HG03108 (cell line): Measurements from ENCODE around the gene CIC.
A peak's percentile ranks its signal among the peaks of the same experiment; 100 is the strongest.

ENCODE experiments used
- ATAC-seq: cut with Tn5 transposase; IDR thresholded peaks from one replicate; pipeline ENCODE4 v1.9.1; 2021; ENCODE audit warnings: moderate library complexity; ENCODE audit not compliant: unreplicated experiment

CIC gene

DNA sequence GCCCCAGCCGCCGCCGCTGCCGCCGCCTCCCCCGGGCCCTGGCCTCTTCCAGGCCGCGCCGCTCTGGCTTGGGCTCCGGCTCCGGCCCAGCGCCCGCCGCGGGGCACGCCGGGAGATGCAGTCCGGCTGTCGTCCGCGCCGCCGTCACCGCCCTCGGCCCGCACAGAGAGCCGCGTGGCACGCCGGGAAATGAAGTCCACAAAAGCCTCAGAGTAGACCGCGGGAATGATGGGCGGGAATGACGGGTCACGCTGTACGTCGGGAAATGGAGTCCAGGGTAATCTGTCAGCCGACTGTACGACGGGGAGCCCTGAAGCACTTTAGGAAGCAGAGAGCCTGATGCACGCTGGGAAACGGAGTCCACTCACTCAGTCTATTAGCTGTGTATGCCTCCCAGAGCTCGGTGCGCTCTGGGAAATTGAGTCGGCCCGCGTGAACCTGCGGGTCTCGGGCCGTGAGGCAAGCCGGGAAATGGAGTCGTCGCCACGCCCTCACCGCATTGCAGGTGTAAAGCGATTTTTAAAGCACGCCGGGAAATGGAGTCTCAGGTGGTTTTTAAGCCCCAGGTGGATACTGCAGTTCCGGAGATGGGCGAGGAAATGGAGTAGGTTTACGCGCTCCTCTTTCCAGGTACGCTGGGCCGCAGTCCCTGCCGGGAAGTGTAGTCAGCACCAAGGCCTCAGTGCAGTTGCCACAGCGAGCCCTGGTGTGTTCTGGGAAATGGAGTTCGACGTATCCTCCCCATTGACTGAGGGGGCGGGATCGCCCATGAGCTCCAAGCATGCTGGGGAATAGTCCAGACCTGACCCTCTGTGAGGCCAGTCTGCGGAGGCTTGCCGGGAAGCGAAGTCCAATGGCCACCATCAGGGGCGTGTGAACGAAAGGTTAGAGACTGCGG lies 26.3 kb upstream of the CIC start, which contains the start of gene GSK3A:
GSK3A (minus strand) TSS at position 91 of the 898 bp plus-strand sequence. CDS start 137 bp downstream, outside the sequence.
- ATAC-seq = peak; percentile 56

DNA sequence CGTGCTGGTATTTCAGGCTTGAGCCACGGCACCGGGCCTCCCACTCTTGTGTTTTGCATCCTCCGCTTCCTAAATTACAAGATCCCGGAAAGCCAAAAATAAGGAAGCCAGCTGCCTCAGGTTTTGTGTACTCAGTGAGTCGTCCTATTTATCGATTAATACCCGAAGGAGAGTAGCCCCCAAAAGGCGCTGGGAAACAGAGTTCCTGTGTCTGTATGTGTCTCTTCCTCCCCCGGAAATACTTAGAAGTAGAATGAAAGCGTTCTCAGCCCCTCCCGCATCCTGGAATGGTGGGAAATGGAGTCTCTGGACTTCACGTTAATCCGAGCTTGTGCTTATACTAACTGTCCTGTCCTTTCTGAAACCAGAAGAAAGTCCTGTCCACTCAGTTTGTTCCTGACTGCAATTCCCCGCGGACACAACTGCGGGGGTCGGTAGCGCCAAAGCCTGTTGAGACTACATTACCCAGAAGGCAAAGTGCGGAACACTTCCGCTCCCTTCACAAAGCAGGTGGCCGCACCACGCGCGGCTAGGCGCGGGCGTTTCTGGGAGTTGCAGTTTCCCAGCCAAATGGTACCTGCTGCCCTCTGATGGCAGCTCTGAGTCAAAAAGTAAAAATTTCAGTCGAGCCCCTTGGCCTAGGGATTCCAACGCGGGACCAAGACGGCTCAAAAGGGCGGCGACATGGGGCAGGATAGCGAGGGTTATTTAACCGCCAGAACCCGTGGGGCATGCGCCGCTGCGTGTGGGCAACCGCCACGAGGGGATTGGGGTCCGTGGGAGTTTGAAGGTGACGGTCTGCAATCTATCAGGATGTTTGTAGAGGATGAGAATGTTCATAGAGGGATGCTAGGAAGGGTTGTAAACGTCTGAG lies 24.5 kb upstream of the CIC start:
- ATAC-seq = peak; percentile 33

DNA sequence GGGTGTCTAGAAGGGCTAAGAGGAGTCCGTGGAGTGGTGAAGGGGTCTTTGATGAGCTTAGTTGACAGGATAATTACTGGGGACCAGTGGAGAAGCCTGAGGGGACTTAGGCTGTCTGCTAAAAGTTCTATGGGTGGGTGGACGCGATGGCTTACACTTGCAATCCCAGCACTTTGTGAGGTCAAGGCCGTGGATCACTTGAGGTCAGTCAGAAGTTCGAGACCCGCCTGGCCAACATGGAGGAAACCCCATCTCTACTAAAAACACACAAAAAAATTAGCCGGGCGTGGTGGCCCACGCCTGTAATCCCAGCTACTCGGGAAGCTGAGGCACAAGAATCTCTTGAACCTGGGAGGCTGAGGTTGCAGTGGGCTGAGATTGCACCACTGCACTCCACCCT lies 23.8 kb upstream of the CIC start:
- ATAC-seq = no peak

DNA sequence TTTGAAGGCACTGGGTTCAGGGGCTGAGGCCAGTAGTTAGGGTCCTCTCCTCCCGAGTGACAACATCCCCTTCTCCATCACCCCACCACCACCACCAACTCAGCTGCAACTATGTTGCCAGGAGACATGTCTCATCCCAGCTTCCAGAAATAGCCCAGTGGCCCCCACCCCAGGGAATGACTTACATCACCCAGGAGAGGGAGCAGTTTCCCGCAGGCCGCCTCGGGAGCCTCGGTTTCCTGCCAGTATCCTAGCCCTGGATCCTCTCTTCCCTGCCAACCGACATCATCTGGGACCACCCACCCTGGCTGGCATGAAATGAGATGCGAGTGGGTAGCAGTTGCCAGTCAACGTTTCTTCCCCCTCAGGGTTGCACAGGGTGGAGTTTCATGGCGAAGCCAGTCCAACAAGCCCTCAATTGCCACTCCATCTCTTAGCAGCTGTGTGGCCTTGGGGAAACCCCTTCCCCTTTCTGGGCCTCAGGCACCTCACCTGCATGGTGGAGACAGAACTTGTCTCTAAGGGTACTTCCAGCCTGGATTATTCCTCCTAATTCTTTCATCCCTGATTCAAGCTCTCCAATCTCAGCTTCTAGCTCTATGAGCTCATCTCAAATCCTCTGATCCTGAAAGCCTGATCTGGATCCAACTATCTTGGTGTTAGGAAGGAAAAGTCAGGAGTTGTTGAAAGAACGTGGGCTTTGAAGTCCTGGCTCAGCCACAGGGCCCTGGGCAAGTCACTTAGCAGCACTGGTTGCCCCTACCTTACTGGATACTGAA lies 22.7 kb upstream of the CIC start:
- ATAC-seq = no peak

DNA sequence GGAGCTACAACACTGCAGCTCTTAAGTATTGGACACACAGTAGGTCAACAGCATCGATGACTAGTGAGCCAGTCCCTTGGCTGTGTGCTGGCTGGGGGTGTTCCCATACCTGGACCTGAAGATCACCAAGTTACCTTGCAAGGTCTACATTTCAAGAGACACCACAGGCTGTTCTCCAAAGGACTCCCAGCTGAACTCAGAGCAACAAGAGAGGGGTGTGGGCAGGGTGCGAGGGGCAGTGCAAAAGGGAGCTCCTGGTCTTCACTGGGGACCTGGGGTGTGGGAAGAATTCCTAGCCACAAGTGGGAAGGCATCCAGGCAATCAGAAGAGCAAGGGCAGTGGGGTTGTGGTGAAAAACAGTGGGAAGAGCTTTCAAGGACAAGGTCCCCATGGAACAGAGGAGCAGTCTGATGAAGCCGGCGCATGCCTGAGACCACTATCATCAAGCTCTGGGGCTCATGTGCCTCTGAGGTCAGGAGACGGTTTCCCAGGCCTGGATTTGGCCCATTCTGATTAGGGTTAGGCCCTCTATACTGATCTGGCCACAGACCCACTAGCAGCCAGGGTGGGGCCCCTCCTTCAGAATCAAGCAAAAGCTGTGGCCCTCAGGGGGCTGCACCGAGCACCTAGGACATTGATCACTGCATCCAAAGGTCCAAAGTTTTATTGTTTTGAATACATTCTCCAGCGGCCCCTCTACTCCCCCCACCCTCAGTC lies 22.0 kb upstream of the CIC start:
- ATAC-seq = no peak

DNA sequence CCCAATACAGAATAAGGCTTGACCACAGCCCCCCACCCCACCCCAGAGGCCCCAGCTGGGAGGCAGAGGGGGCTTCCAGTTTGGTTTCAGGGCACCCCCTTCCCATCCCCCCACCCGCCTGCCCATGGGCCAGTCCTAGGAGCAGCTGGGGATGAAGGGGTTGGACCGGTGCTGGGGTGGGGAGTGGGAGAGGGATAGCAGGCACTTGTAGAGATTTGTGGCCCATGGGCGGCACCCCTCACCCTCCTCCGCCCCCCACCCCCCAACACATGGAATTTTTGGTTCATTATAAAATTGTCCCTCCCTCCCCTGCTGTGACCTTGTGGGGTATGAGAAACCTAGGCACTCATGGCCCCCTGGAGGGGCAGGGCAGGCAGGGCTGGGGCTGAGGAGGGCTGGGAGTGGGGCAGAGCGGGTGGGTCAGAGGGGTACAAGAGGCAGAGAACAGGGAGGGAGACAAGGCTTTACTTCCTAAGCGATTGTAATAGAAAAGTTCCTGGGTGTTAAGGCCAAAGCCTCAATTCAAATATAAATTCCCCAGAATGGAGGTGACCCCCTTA lies 21.3 kb upstream of the CIC start:
- no peak for ATAC-seq

DNA sequence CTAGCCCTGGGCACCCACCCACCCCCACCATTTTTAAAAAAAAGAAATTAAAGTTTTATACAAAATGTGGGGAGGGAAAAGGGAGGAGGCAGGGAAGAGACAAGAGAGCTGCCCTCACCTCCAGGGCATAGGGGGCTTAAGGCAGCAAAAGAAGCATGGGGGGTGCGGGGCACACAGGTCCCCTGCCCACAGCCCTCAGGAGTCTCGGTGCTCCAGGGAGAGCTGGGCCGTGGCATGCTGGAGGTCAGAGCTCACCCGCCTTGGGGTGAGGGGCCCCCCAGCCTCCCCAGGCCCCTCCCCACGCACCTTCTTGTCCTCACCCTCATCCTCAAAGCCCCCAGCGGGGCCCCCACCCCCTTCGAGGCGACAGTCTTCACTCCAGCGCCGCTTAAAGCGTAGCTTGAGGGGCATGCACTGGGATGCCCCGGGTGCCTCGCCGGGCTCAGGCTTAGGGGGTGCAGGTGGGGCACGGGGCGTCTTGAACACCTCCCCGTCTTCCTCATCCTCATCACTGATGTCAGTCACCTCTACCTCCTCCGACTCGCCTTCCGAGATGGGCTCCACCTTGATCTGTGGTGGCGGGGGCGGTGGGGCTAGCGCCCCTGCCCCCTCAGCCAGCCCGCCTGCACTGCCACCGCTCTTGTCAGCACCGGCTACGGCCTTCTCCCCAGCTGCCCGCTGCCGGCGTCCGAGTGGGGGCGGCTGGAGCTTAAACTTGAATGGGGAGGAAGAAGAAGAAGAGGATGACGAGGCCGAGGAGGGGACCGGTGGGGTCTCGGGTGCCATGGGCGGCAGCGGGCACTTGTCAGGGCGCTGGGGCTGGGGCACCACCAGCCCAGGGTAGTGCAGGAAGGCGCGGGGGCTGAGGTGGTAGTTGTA lies 20.5 kb upstream of the CIC start:
- ATAC-seq = no peak

DNA sequence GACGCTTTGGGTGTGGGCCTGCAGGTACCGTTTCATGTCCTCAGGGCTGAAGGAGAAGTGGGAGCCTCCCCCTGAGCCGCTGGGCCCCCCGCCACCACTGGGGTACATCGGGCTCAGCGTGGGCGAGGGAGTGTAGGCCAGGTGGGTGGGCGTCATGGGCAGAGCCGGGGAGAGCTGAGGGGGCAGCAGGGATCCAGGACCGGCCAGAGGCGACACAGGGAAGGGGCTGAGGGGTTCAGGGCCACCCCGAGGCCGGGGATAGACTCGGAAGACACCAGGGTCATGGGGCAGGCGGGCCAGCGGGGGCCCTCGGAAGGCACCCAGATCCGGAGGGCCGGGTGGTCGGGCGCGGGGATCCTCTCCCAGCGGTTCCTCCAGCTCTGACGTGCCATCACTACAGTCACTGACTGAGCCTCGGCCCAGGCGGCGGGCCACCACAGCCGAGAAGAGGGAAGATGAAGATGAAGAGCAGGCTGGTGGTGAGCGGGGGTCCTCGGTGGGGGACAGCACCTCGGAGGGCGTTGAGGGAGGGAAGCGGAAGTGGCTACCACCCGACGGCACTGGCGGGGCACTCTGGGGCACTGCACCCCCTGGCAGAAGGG lies 19.8 kb upstream of the CIC start:
- no peak for ATAC-seq

DNA sequence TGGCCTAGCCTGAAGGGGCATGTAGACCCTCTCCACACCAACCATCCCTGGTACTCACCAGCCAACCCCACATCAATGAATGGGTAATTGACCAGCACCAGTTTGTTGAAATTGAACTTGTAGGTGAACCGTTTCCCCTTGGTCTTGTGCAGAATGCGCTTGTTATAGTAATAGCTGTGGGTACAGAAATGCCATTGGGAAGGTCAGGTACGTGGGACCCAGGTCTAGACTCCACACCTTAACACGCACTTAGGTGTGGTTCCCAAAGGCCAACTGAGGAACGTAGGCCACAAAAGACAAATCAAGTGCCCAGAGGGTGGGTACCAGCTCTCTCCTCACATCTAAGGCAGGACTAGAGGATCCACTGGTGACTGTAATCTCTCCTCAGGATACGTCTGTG lies 19.3 kb upstream of the CIC start:
- ATAC-seq = no peak

DNA sequence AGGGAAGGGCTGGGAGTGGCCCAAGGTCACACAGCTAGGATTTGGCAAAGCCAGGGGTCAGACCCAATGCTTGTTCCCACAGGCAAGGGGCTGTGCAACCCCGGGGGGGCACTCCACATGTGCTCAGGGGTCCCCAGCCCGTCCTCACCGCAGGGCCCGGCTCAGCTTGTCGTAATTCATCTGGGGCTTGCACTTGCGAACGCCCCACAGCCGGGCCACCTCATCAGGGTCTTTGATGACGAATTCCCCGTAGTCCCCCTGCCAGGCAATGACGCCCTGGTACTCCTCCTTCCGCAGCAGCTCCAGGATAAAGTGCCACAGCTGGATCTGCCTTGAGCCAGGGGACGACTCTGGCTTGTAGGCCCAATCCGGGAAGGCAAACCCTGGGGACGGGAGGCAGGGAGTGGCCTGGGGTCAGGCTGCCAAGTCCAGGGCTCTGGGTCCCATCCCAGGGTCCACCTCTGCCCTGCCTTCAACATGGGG lies 18.8 kb upstream of the CIC start:
- no peak for ATAC-seq

DNA sequence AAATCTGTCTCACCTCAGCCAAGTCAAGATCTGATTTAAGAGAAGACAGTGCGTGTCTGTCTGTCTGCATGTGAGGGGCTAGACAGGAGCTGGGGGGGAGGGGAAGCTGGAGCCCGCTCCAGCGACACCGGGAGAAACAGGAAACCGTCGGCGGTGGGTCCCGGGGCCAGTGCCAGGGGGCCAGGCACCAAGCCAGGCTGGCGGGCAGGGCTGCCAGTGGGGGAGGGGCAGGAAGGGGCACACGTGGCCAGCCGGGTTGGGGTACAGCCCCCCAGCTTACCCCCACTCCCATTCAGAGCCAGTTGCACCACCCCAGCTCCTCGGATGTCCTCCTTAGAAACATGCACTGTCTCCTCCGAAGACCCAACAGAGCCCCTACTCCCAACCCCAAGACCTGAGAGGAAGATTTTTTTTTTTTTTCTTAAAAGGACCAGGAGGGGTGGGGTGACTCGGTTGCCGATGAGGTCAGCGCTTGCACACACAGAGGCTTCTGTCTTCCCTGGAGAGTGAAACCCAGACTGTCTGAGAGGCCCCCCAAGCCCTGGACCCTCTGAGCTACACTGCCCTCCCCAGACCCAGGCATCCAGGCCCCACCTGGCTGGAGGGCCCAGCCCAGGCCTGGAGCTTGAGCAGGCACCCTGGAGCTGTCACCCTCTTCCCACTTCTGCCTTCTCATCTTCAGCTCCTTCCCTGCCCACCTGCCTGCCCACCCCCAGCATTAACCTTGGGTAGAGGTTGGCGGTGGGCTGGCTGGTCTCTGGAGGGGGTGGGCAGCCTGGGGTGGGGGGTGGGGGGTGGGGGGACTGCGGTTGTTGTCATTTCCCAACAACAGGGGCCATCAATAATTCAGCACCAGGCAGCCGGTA lies 18.2 kb upstream of the CIC start:
- ATAC-seq = no peak

DNA sequence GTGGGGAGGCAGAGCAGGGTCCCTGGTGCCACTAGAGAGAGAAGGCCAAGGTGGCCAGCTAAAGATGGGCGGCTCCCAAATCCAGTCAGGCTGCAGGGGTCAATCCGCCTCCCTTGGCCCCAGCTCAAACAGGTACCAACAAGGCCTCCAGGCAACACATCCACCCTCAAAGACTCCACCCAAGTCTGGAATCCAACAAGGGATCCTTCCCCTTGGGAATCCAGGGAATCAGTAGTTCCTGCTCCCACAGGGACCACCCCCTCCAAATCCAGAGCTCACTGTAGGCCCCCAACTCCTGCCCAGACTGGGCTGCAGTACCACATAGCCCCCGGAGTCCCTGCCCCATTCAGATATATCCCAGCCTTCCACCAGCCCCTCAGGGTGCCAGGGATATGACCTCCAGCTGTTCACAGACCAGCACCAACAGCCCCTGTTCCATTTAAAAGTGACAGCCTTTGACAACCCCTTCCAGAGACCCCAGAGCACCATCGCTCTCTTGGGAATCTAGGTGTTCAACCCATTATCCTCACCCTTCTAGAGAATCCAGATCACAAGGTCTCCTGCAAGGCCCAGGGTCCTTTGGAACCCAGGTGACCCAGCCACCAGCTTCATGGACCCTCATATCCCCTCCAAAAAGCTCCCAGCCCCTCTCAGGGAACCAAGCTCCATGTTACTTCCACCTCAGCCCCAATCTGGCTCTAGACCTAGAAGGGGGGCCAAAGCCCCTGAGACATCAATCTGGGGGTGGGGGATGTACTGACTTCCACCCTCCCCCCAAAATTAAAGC lies 17.3 kb upstream of the CIC start:
- no peak for ATAC-seq

DNA sequence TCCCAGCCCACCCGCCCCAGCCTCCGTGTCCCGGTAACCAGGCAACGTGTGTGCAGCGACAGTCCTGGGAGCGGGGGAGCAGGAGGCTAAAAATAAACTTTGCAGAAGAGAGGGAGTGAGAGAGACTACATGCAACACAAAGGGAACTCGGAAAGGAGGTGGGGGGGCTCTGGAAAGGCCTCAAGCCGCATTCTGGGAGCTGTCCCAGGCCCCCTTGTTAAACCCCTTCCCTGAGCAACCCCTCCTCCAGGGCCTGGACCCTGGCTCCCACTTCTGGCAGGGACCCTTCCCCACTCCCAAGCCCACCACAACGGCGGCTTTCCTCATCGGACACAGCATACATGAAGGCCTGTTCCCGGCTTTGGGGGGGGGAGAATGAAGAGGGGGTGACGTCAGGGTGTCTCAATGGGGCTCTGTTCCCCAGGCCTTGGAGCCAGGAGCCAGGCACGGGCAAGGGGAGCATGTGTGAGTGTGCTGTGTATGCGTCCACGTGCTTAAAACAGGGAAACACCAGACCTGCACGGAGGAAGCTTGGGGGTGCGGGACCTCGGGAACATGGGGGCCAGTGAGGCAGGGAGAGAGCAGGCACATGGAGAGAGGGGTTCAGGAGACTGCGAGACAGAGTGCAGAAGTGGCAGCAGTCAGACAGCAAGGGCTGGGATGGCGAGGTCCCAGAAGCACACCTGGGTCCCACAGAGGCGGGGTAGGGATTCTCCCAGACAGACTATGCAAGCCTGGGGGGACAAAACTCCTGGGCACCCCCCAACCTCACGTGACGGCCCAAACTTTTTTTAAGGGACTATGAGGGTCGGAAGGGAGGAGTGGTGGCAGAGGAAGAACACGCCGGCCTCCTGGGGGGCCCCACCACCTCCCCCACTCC lies 16.4 kb upstream of the CIC start:
- no peak for ATAC-seq

DNA sequence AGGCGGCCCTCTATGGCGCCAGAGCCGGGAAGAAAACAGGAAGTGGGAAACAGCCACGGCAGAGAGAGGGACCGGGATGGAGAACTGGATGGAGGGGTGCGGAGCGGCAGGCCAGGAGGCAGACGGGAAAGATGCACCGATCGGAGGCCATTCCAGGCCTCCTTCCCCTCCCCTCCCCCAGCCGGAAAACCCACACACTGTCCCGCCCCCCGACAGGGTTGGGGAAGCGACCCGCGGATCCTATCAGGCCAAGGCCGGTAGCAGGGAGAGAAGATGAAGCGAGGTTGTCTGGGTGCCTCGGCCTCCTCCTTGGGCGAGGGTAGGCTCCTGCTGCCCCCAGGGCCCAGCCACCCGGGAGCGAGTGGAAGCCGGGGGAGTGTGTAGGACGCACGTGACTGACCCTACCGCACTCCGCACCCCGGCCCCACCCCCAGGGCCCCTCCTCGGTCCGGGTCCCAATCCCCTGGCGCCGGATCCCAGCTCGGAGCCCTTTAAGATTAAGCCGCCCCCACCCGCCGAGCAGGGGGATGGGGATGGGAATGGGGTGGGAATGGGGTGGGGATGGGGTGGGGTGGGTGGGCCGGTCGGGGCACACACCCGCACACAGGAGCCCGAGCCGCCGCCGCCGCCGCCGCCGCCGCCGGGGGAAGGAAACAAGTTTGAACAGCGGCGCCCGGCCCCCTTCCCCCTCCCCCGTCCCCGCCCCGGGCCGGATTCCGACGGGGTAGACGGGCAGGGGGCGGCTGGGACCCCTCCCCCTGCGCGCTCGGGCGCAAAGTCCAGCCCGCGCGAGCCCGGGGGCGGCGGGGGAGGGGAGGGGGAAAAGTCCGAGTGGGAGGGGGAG lies 15.6 kb upstream of the CIC start:
- ATAC-seq = no peak
